ENCODE data around the gene GPD2. TPM values are rescaled to one million over a fixed set of nuclear protein-coding genes. Genes with fewer than 3 reads are reported as not detected.
A peak's percentile ranks its signal among the peaks of the same experiment; 100 is the strongest.

Gene GPD2
- total RNA-seq, 1 donor = 59.7 TPM

DNA sequence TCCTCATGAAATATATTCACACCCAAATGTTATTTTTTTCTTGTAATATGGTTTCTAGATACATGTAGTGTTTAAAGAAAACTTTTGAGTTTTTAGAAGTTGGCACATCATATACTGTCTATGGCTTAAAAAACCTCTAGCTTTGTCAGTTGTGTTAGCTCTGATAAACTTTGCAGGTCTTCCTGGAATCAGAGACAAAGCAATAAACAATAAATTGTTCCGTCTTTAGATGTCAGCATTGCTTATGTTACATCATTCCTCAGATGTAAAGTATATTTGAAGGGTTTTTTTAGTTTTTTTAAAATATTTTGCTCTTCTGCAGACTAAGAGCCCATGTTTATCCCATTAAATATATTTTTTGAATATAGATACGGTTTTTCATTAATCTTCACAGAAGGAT, 145.1 kb downstream of the GPD2 start:
- Histone ChIP-seq H2AFZ (ENCODE audit: low read length) (no peak overlapping the region), H3K79me2 (ENCODE audit: insufficient read depth, low read length) (no peaks in the 10 kb centered on the region), H3K9me3 (ENCODE audit: low read depth, low read length) (no peaks in the 10 kb centered on the region), H3K36me3 (ENCODE audit: insufficient read depth, low read length) (peaks cover 6% of the 10 kb centered on the region), H3K27me3 (ENCODE audit: insufficient read depth, low read length) (no peaks in the 10 kb centered on the region), H3K27ac (ENCODE audit: low read depth, low read length) (no peak overlapping the region), H3K4me3 (ENCODE audit: insufficient read depth, low read length) (no peak overlapping the region), H3K4me1 (ENCODE audit: insufficient read depth, low read length) (no peaks in the 10 kb centered on the region), H3K4me2 (ENCODE audit: insufficient read depth, low read length) (no peak overlapping the region), H4K20me1 (ENCODE audit: insufficient read depth, low read length) (no peaks in the 10 kb centered on the region)
- TF ChIP-seq, protein P1, sequence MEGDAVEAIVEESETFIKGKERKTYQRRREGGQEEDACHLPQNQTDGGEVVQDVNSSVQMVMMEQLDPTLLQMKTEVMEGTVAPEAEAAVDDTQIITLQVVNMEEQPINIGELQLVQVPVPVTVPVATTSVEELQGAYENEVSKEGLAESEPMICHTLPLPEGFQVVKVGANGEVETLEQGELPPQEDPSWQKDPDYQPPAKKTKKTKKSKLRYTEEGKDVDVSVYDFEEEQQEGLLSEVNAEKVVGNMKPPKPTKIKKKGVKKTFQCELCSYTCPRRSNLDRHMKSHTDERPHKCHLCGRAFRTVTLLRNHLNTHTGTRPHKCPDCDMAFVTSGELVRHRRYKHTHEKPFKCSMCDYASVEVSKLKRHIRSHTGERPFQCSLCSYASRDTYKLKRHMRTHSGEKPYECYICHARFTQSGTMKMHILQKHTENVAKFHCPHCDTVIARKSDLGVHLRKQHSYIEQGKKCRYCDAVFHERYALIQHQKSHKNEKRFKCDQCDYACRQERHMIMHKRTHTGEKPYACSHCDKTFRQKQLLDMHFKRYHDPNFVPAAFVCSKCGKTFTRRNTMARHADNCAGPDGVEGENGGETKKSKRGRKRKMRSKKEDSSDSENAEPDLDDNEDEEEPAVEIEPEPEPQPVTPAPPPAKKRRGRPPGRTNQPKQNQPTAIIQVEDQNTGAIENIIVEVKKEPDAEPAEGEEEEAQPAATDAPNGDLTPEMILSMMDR (IDR thresholded peaks at IDR 0.05; ENCODE audit: extremely low read depth, low read depth, low read length) = no peak
- no peak for DNase-seq (ENCODE audit: insufficient read length, low spot score, missing footprints)

DNA sequence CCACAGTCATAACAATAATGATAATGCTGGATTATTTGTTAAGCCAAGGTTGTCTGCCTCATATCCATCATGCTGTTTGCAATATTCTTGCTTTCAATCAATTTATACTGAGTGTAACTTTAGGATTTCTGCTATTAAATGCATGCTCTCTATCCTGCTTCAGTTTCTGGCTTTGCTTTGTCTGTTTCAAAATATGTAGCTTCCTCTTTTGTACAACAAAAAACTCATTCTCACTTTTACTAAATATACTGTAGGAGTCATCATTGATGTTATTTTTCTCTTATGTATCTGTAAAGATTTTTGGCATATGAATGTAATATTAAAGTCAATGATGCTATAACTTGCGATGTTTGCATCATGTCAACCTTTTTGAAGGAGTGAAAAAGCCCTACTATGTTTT, 149.3 kb downstream of the GPD2 start:
- Histone ChIP-seq H3K79me2 (ENCODE audit: insufficient read depth, low read length) (no peaks in the 10 kb centered on the region), H3K4me1 (ENCODE audit: insufficient read depth, low read length) (no peaks in the 10 kb centered on the region), H4K20me1 (ENCODE audit: insufficient read depth, low read length) (no peaks in the 10 kb centered on the region), H3K9me3 (ENCODE audit: low read depth, low read length) (no peaks in the 10 kb centered on the region), H3K4me3 (ENCODE audit: insufficient read depth, low read length) (no peak overlapping the region), H2AFZ (ENCODE audit: low read length) (no peak overlapping the region), H3K27ac (ENCODE audit: low read depth, low read length) (no peak overlapping the region), H3K4me2 (ENCODE audit: insufficient read depth, low read length) (no peak overlapping the region), H3K27me3 (ENCODE audit: insufficient read depth, low read length) (no peaks in the 10 kb centered on the region), H3K36me3 (ENCODE audit: insufficient read depth, low read length) (peaks cover 6% of the 10 kb centered on the region)
- DNase-seq (ENCODE audit: insufficient read length, low spot score, missing footprints) = no peak
- TF ChIP-seq, protein P1 (IDR thresholded peaks at IDR 0.05; ENCODE audit: extremely low read depth, low read depth, low read length) = no peak

DNA sequence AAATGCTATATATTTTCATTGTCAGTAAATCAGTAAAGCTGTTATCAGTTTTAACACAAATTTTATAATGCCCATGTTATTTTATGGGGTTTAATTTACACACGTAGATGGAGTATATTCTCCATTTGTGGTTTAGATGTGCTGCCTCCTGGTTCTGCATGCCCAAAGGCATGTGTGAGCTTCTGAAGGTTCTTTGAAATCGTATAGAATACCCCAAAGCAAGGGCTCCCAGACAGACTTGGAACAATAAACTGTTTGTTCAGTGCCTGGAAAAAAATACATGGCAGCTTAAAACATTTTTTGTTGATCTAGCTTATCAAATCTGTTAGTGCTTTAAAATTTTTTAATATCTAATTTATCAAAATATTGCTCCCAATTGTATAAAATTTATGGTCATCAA, 150.4 kb downstream of the GPD2 start:
- H3K79me2 ChIP-seq (ENCODE audit: insufficient read depth, low read length) = no peaks in the 10 kb centered on the region
- H3K27me3 ChIP-seq (ENCODE audit: insufficient read depth, low read length) = no peaks in the 10 kb centered on the region
- H3K9me3 ChIP-seq (ENCODE audit: low read depth, low read length) = no peaks in the 10 kb centered on the region
- no peaks in the 10 kb centered on the region for H4K20me1 ChIP-seq (ENCODE audit: insufficient read depth, low read length)
- no peak overlapping the region for H3K27ac ChIP-seq (ENCODE audit: low read depth, low read length)
- no peak for DNase-seq (ENCODE audit: insufficient read length, low spot score, missing footprints)
- H3K4me1 ChIP-seq (ENCODE audit: insufficient read depth, low read length) = no peaks in the 10 kb centered on the region
- no peak overlapping the region for H3K4me3 ChIP-seq (ENCODE audit: insufficient read depth, low read length)
- H3K4me2 ChIP-seq (ENCODE audit: insufficient read depth, low read length) = no peak overlapping the region
- TF ChIP-seq, protein P1 (IDR thresholded peaks at IDR 0.05; ENCODE audit: extremely low read depth, low read depth, low read length) = no peak
- no peak overlapping the region for H2AFZ ChIP-seq (ENCODE audit: low read length)
- peaks cover 6% of the 10 kb centered on the region for H3K36me3 ChIP-seq (ENCODE audit: insufficient read depth, low read length)

DNA sequence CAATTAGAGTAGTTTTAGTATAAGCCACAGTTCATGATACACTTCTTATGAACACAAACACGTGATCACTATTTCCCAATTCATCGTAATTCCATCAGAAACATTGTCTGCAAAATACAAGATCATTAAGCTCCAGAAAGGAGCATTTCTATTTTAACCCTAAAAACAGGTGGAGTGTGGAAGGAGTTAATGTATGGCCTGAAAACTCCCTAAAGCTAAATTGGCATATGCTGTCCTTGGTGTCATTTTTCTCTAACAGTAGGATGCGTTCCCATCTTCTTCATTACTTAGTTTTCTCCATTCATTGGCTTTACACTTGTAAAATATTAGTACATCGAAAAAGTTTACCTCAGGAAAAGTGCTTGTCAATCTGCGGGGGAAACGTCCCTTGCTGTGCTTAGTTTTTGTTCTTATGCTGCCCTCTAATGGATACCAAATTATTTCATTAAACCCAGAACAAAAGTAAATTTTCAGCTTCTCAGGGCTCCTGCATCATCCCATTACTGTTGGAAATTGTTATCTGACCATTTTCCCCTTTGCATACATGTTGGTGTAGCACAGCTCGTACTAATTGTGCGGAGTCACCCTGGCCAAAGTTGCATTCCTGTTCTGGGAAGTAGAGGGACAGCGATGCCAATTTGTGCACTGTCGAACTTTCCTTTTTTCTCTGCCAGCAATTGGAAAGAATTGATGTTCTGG, 153.4 kb downstream of the GPD2 start:
- Histone ChIP-seq H2AFZ (ENCODE audit: low read length) (no peak overlapping the region), H3K4me2 (ENCODE audit: insufficient read depth, low read length) (no peak overlapping the region), H3K36me3 (ENCODE audit: insufficient read depth, low read length) (no peaks in the 10 kb centered on the region), H3K4me3 (ENCODE audit: insufficient read depth, low read length) (no peak overlapping the region), H3K4me1 (ENCODE audit: insufficient read depth, low read length) (no peaks in the 10 kb centered on the region), H3K27me3 (ENCODE audit: insufficient read depth, low read length) (no peaks in the 10 kb centered on the region), H3K79me2 (ENCODE audit: insufficient read depth, low read length) (no peaks in the 10 kb centered on the region), H3K9me3 (ENCODE audit: low read depth, low read length) (no peaks in the 10 kb centered on the region), H4K20me1 (ENCODE audit: insufficient read depth, low read length) (no peaks in the 10 kb centered on the region), H3K27ac (ENCODE audit: low read depth, low read length) (no peak overlapping the region)
- no peak for DNase-seq (ENCODE audit: insufficient read length, low spot score, missing footprints)
- TF ChIP-seq, protein P1 (IDR thresholded peaks at IDR 0.05; ENCODE audit: extremely low read depth, low read depth, low read length) = peak; percentile 64

Measured in osteoblast (primary cell).